ENCODE measurements around the gene RPL32.
A peak's percentile ranks its signal among the peaks of the same experiment; 100 is the strongest.
"Not testable (repeated sequence)": the region's sequence is repeated elsewhere in the genome, so short reads cannot be mapped to it uniquely, and the experiment has no call there.

Gene RPL32

GRCh38 chr3:12845811-12846210 lies 4.4 kb upstream of the RPL32 start:
- peaks cover 2% of the 10 kb centered on the region for H3K4me1 Mint-ChIP-seq
- no peak overlapping the region for H3K4me3 Mint-ChIP-seq
- H3K36me3 Mint-ChIP-seq (ENCODE audit: low read depth) = peaks cover 1% of the 10 kb centered on the region
- H3K27me3 Mint-ChIP-seq (ENCODE audit: low read depth) = peaks cover 2% of the 10 kb centered on the region
- no peak overlapping the region for H3K27ac Mint-ChIP-seq
- no peaks in the 10 kb centered on the region for H3K9me3 Mint-ChIP-seq
- no peak for TF ChIP-seq CTCF (IDR thresholded peaks at IDR 0.05; ENCODE audit: unreplicated experiment in 3 of 3)

GRCh38 chr3:12842469-12842868 lies 1.1 kb upstream of the RPL32 start:
- no peak for TF ChIP-seq CTCF (IDR thresholded peaks at IDR 0.05; ENCODE audit: unreplicated experiment in 3 of 3)
- H3K9me3 Mint-ChIP-seq = no peaks in the 10 kb centered on the region
- peaks cover 34% of the 10 kb centered on the region for H3K4me1 Mint-ChIP-seq
- H3K27ac Mint-ChIP-seq = peak overlapping the region in 1 of 3 experiments; percentile 100
- H3K36me3 Mint-ChIP-seq (ENCODE audit: low read depth) = peaks cover 34% of the 10 kb centered on the region
- no peaks in the 10 kb centered on the region for H3K27me3 Mint-ChIP-seq (ENCODE audit: low read depth)
- peak overlapping the region; percentile 97 to 98 (median 98) for H3K4me3 Mint-ChIP-seq

- Mint-ChIP-seq H3K36me3 (ENCODE audit: low read depth) (peaks cover 39% of the 10 kb centered on the region), H3K4me3 (peak overlapping the region; percentile 97 to 98 (median 98)), H3K4me1 (peaks cover 39% of the 10 kb centered on the region), H3K27ac (peak overlapping the region; percentile 100), H3K27me3 (ENCODE audit: low read depth) (no peaks in the 10 kb centered on the region), H3K9me3 (no peaks in the 10 kb centered on the region)
- TF ChIP-seq CTCF (IDR thresholded peaks at IDR 0.05; ENCODE audit: unreplicated experiment in 3 of 3) = peak in 2 of 3 experiments; percentile 18 to 39
Measured at GRCh38 chr3:12841970-12842328, 584 bp upstream of the RPL32 start.

- Mint-ChIP-seq H3K36me3 (ENCODE audit: low read depth) (peaks cover 52% of the 10 kb centered on the region), H3K27me3 (ENCODE audit: low read depth) (no peaks in the 10 kb centered on the region), H3K27ac (peak overlapping the region; percentile 100), H3K4me1 (peaks cover 45% of the 10 kb centered on the region), H3K9me3 (no peaks in the 10 kb centered on the region), H3K4me3 (peak overlapping the region; percentile 97 to 98 (median 98))
- TF ChIP-seq CTCF (IDR thresholded peaks at IDR 0.05; ENCODE audit: unreplicated experiment in 3 of 3) = no peak
Measured at GRCh38 chr3:12840591-12841148, 695 bp downstream of the RPL32 start.

- H3K4me3 Mint-ChIP-seq = peak overlapping the region; percentile 97 to 98 (median 98)
- not testable (repeated sequence) for H3K27me3 Mint-ChIP-seq (ENCODE audit: low read depth); H3K9me3 Mint-ChIP-seq
- H3K36me3 Mint-ChIP-seq (ENCODE audit: low read depth) = peaks cover 55% of the 10 kb centered on the region
- H3K4me1 Mint-ChIP-seq = peaks cover 45% of the 10 kb centered on the region
- peak overlapping the region; percentile 100 for H3K27ac Mint-ChIP-seq
Measured at GRCh38 chr3:12840148-12840547, 1.2 kb downstream of the RPL32 start.

- Mint-ChIP-seq H3K36me3 (ENCODE audit: low read depth) (peaks cover 62% of the 10 kb centered on the region), H3K27ac (peak overlapping the region; percentile 100), H3K4me3 (peak overlapping the region; percentile 97 to 98 (median 98)), H3K9me3 (no peaks in the 10 kb centered on the region), H3K27me3 (ENCODE audit: low read depth) (no peaks in the 10 kb centered on the region), H3K4me1 (peaks cover 45% of the 10 kb centered on the region)
- no peak for TF ChIP-seq CTCF (IDR thresholded peaks at IDR 0.05; ENCODE audit: unreplicated experiment in 3 of 3)
Measured at GRCh38 chr3:12839156-12839946, 2.0 kb downstream of the RPL32 start.

All from nephron (organoid).